T follicular helper cell (primary cell): Measurements from ENCODE around the gene HSPA6.
"Not testable (repeated sequence)": the region's sequence is repeated elsewhere in the genome, so short reads cannot be mapped to it uniquely, and the experiment has no call there.

Experiments
- DNase-seq: peaks from one replicate; pipeline ENCODE4 v3.0.0-alpha.2; 2020; ENCODE audit warnings: low read depth
- total RNA-seq, 2 experiments: gene quantifications; one replicate each; lab custom pipeline; 2026; lab: John Stamatoyannopoulos, UW

HSPA6 gene
- total RNA-seq: 3.0 to 8.6 reads per million in 2 experiments

GRCh38 chr1:161523817-161524741 lies at the start of gene HSPA6:
Gene HSPA6, plus strand, starts transcription at chr1:161524540. Its CDS starts 119 bp downstream, at chr1:161524659.
- peak; percentile 65 for DNase-seq

DNA sequence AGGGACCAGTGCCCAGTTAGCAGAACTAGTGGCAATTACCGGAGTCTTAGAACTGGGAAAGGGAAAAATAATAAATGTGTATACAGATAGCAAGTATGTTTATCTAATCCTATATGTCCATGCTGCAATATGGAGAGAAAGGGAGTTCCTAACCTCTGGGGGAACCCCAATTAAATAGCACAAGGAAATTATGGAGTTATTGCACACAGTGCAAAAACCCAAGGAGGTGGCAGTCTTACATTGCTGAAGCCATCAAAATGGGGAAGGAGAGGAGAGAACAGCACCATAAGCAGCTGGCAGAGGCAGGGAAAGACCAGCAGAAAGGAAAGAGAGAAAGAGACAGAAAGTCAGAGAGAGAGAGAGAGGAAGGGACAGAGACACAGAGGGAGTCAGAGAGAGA lies 46.6 kb upstream of the HSPA6 start:
- not testable (repeated sequence) for DNase-seq

GRCh38 chr1:161478985-161479384 lies 45.4 kb upstream of the HSPA6 start:
- no peak for DNase-seq

- DNase-seq: no peak
Observed at GRCh38 chr1:161480381-161481035, 43.8 kb upstream of the HSPA6 start.

DNA sequence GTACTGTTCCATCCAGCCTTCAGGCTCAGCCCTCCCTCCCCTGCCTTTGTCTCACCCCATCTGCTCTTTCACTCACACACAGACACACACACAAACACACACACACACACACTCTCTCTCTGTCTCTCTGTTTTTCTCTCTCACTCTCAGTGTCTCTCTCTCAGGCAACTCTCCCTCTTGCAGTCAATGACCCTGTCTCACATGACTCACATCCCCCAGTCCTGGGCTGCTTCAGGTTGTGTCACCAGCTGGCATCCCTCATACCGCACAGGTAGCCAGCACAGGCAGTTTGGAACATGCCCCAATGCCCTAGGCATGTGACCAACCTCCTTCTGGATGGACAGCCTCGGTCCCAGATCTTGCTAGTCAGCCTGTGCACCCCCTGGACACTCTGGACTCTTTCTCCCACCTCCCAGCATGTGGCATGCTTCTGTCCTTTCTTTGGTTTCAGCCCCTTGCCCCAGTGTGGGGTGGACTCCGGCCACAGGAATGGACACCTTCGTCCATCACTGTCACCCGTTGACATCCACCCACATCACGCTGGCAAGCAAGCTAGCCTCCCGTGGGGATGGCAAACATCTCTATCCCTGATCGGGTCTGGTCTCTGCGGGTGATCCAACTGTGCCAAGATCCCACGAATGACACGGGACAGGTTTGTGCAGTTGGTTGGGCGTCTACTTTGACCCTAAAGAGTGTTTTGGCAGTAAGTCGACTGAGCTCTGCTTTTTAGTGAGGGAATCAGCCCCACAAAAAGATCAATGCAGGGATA lies 42.5 kb upstream of the HSPA6 start:
- no peak for DNase-seq

GRCh38 chr1:161482610-161483009 lies 41.7 kb upstream of the HSPA6 start:
- no peak for DNase-seq

DNA sequence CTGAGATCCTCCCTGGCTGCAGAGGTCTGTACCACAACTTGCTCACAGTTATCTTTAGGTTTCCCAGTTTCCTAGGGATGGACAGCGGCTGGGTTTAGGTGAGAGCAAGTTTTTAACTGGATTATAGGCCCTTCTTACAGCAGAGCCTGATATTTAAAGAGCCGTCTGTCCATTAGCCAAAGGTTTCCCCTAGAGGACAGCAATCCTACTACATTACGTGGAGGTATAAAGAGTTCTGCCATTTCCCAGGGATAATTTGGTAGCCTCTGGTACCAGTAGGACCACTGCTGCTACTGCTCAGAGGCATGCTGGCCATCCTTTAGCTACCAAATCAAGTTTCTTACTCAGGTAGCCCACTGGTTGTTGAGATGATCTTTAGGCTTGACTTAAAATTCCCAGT lies 41.0 kb upstream of the HSPA6 start:
- DNase-seq: no peak

GRCh38 chr1:161484613-161485012 lies 39.7 kb upstream of the HSPA6 start:
- DNase-seq: no peak

- DNase-seq: no peak
Observed at GRCh38 chr1:161486806-161487741, 37.3 kb upstream of the HSPA6 start.

- DNase-seq: no peak
Observed at GRCh38 chr1:161491472-161491871, 32.9 kb upstream of the HSPA6 start.

GRCh38 chr1:161492827-161493226 lies 31.5 kb upstream of the HSPA6 start:
- DNase-seq: no peak

DNA sequence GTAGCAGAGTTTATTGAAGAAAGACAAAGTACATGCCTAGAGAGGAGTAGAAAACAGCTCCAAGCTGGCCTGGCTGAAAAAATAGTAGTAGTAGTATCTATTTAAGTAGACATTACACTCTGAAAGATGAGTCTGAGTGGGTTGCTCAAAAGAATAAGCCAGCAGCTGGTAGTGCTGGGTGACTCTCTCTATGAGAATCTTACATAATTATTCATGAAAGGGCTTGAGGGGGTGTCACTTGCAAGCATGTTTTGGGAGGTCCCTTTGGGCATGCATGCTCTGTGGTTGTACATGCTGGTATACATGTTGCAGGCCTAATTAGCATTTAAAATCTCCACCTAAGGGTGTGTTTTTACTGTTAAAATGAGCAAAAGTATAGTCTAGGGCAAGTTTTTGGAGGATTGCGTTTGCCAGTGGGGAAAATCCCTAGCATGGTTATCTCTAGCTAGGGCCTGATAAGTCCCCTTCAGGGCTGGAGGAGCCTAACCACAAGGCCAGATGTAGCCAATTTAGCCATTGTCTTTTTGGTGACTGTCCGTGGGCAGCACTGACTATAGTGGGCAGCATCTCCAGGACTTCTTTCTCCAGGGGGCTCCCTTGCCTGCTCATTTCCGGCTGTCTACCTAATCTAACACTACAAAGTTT lies 30.1 kb upstream of the HSPA6 start:
- no peak for DNase-seq

DNA sequence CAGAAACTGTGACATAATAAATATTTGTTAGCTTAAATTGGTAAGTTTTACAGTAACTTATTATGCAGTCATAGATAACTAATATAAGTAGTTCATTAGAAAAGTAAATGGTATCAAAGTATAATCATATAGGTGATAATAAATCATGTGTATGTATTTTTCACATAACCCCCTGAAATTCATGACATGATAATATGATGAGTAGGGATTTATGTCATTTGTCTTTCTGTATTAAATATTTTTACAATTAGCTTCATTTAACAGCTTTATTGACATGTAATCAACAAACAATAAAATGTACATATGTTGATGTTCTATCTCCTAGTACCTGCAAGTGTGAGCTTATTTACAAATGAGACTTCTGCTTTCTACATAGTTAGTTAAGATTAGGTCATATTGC lies 28.9 kb upstream of the HSPA6 start:
- DNase-seq: no peak

- DNase-seq: no peak
Observed at GRCh38 chr1:161497961-161498360, 26.4 kb upstream of the HSPA6 start.

GRCh38 chr1:161498646-161499045 lies 25.7 kb upstream of the HSPA6 start:
- no peak for DNase-seq

DNA sequence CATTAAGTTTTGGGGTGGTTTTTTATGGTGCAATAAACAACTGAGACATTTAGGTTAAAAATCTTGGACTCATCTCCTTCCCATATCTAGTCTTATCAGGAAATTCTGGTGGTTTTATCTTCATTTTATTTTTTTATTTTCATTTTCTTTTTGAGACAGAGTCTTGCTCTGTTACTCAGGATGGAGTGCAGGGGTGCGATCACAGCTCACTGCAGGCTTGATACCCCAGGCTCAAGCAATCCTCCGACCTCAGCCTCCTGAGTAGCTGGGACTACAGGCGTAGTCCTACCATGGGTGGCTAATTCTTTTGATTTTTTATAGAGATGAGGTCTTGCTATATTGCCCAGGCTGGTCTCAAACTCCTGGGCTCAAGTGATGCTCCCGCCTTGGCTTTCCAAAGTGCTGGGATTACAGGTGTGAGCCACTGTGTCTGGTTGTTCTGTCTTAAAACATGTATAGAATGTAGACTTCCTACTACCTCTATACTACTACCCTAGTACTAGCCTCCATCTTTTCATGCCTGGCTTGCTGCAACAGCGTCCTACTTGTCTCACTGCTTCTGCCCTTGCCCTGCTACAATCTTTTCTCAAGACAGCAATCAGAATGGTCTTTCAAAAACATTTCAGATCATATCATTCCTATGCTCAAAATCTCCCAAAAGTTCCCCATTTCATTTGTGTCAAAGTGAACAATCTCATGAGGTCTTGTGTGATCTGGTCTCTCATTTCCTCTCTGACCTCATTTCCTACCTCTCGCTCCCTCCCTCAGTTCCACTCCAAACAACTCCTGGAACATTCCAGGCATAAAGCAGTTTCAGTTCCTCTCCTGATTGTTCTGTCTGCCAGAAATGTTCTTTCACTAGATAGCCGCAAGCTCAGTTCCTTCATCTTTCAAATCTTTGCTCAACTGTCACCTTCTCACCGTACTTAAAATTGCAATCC lies 25.0 kb upstream of the HSPA6 start:
- no peak for DNase-seq

GRCh38 chr1:161501234-161501633 lies 23.1 kb upstream of the HSPA6 start:
- no peak for DNase-seq

- no peak for DNase-seq
Observed at GRCh38 chr1:161502181-161502580, 22.2 kb upstream of the HSPA6 start.

GRCh38 chr1:161502641-161503393 lies 21.5 kb upstream of the HSPA6 start:
- no peak for DNase-seq
